ENCODE results near the gene UBAC2. TPM values are rescaled to one million over a fixed set of nuclear protein-coding genes. Genes with fewer than 3 reads are reported as not detected.

The UBAC2 gene
- total and polyA plus RNA-seq, 2 of the 8 experiments (the other 6 are each of a cell fraction or from before 2014, with no cell fraction given), result 75.9 to 76.9 TPM

DNA sequence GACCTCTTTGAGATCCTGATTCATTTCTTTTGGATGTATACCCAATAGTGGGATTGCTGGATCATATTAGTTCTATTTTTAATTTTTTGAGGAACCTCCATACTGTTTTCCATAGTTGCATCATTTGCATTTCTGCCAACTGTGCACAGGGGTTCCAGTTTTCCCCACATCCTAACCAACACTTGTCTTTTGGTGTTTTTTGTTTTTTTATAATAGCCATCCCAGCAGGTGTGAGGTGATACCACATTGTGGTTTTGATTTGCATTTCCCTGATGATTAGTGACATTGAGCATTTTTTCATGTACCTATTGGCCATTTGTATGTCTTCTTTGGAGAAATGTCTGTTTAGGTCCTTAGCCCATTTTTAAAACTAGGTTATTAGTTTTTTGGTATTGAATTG is 125.4 kb downstream of the UBAC2 start:
- Histone ChIP-seq H3K9me3 (ENCODE audit: insufficient read depth in 2 of 2, low read depth in 1 of 2, low read length in 1 of 2) (no peaks in the 10 kb centered on the region), H4K91ac (replicated peaks; ENCODE audit: insufficient read length, low read length) (no peak overlapping the region), H2BK120ac (replicated peaks; ENCODE audit: low read depth, low read length) (no peak overlapping the region), H3K4me1 (replicated peaks in 1 of 4; ENCODE audit: control insufficient read depth in 3 of 4, insufficient read depth in 4 of 4, low read length in 3 of 4) (no peaks in the 10 kb centered on the region), H3K18ac (ENCODE audit: extremely low read depth, low read length) (no peak overlapping the region), H2AFZ (ENCODE audit: low read length) (no peak overlapping the region), H3K4ac (replicated peaks; ENCODE audit: insufficient read length, low read depth, low read length) (no peak overlapping the region), H3K14ac (ENCODE audit: insufficient read length) (no peak overlapping the region), H3K4me2 (ENCODE audit: insufficient read depth in 1 of 2, low read depth in 2 of 2, low read length in 2 of 2) (no peak overlapping the region), H3K79me2 (ENCODE audit: control insufficient read depth in 1 of 2, insufficient read depth in 2 of 2, low read length in 2 of 2) (no peaks in the 10 kb centered on the region), H2BK5ac (ENCODE audit: low read depth, low read length) (no peak overlapping the region), H4K8ac (ENCODE audit: extremely low read depth, insufficient read depth, low read length) (no peak overlapping the region), H3K79me1 (ENCODE audit: low read depth, low read length) (no peaks in the 10 kb centered on the region; the same call in 1 of the 2 replicates), H3K23ac (ENCODE audit: insufficient read length) (no peak overlapping the region), H4K20me1 (replicated peaks in 1 of 2; ENCODE audit: control insufficient read depth in 1 of 2, insufficient read depth in 2 of 2, low read length in 2 of 2) (peaks cover 0 to 1% of the 10 kb centered on the region in 2 experiments), H2BK12ac (ENCODE audit: low read depth, low read length) (no peak overlapping the region), H4K5ac (ENCODE audit: insufficient read length, low read depth, low read length) (no peak overlapping the region), H2AK5ac (ENCODE audit: low read depth, low read length) (no peak overlapping the region), H3K56ac (replicated peaks; ENCODE audit: insufficient read length, low read depth, low read length) (no peak overlapping the region), H3K4me3 (ENCODE audit: extremely low read depth in 1 of 4, insufficient read depth in 2 of 4, low read depth in 3 of 4, low read length in 4 of 4) (no peak overlapping the region), H3K27ac (ENCODE audit: low read depth, low read length) (no peak overlapping the region), H2BK15ac (ENCODE audit: low read length) (no peak overlapping the region), H3K36me3 (ENCODE audit: control insufficient read depth in 2 of 4, insufficient read depth in 4 of 4, low read length in 3 of 4) (peaks cover 0 to 3% (median 1%) of the 10 kb centered on the region in 4 experiments; a peak in 4 of 8 replicates), H3K9ac (replicated peaks in 1 of 4; ENCODE audit: extremely low read depth in 1 of 4, low read depth in 3 of 4, low read length in 3 of 4) (no peak overlapping the region), H3K23me2 (ENCODE audit: low read depth, low read length) (no peaks in the 10 kb centered on the region), H3K27me3 (replicated peaks in 1 of 4; ENCODE audit: control insufficient read depth in 3 of 4, extremely low read depth in 1 of 4, insufficient read depth in 3 of 4, low read length in 3 of 4) (no peaks in the 10 kb centered on the region), H2BK20ac (ENCODE audit: low read length) (no peak overlapping the region)
- no peak for FAIRE-seq
- no peak for DNase-seq (ENCODE audit: low read depth in 1 of 2, low spot score in 2 of 2)
- CTCF ChIA-PET (ENCODE audit: partially characterized antibody), result interaction anchor here (1.4 kb wide), 1 partner anchor 61 kb away, joined by 4 read pairs; no protein-coding TSS in a partner anchor
- TF ChIP-seq ZNF274 (IDR thresholded peaks at IDR 0.05; ENCODE audit: borderline replicate concordance, extremely low read depth, low read length), result no peak
- no peak for TF ChIP-seq SRF (IDR thresholded peaks at IDR 0.05; ENCODE audit: low read depth, low read length)
- TF ChIP-seq RXRA (IDR thresholded peaks at IDR 0.05; ENCODE audit: insufficient read depth, low read depth, low read length), result no peak
- no peak for TF ChIP-seq KDM5A (IDR thresholded peaks at IDR 0.05; ENCODE audit: low read length)
- TF ChIP-seq RBBP5 (IDR thresholded peaks at IDR 0.05; ENCODE audit: borderline replicate concordance, low read depth, low read length), result no peak
- POLR2A ChIA-PET (ENCODE audit: partially characterized antibody), result no interaction called here
